Small intestine (tissue), 7 donors: ENCODE measurements around the gene TMEM131. TPM values are rescaled to one million over a fixed set of nuclear protein-coding genes. Genes with fewer than 3 reads are reported as not detected.

Experiments used
- DNase-seq, 2 donors: peaks; one replicate each; pipeline versions ENCODE4 v3.0.0 to v3.0.0-alpha.2; 2013
- FAIRE-seq: peaks from 2 replicates; lab custom pipeline; 2012; peaks lifted over from hg19 to GRCh38; lab: Jason Lieb, UNC
- H3K27ac ChIP-seq, 3 donors: one replicate each; pipeline ENCODE4 v1.5.1; 2013; ENCODE audit warnings: low read length in 2 of 3, mild to moderate bottlenecking in 2 of 3, control low read depth in 1 of 3, inconsistent platforms in 1 of 3, low read depth in 1 of 3, moderate library complexity in 1 of 3
- H3K27me3 ChIP-seq, 3 donors: one replicate each; pipeline ENCODE4 v1.6.1; 2013; ENCODE audit warnings: low read length in 3 of 3, inconsistent platforms in 1 of 3; ENCODE audit not compliant: control insufficient read depth in 3 of 3, insufficient read depth in 3 of 3
- H3K36me3 ChIP-seq, 3 donors: one replicate each; pipeline ENCODE4 v1.6.1; 2013; ENCODE audit warnings: low read length in 3 of 3, inconsistent platforms in 1 of 3, low read depth in 1 of 3, mild to moderate bottlenecking in 1 of 3, moderate library complexity in 1 of 3; ENCODE audit not compliant: control insufficient read depth in 3 of 3, insufficient read depth in 2 of 3
- H3K4me1 ChIP-seq, 3 donors: one replicate each; pipeline ENCODE4 v1.6.1; 2013; ENCODE audit warnings: low read length in 2 of 3, inconsistent platforms in 1 of 3, low read depth in 1 of 3, mild to moderate bottlenecking in 1 of 3, moderate library complexity in 1 of 3; ENCODE audit not compliant: control insufficient read depth in 3 of 3, insufficient read depth in 2 of 3
- H3K4me3 ChIP-seq, 3 donors: one replicate each; pipeline ENCODE4 v1.5.1; 2013; ENCODE audit warnings: low read length in 3 of 3, control low read depth in 1 of 3, inconsistent platforms in 1 of 3, low read depth in 1 of 3, mild to moderate bottlenecking in 1 of 3, moderate library complexity in 1 of 3
- H3K9me3 ChIP-seq, 2 donors: one replicate each; pipeline ENCODE4 v1.6.1; 2013; ENCODE audit warnings: low read depth in 1 of 2, low read length in 1 of 2; ENCODE audit not compliant: control insufficient read depth in 2 of 2, insufficient read depth in 1 of 2
- WGBS, 3 donors: extraction: QIAGEN DNeasy Blood & Tissue Kit; methylation state at CpG; one replicate each; pipeline ENCODE4 v1.1.7; 2013; 5-methylcytosine and 5-hydroxymethylcytosine counted together
- polyA plus RNA-seq, 4 donors: library from polyadenylated mRNA; stranded (reverse) in 3 of 4; unstranded in 1 of 4; fragments of 200-250 nt in 3 of 4; fragments of 120-200 nt in 1 of 4; gene quantifications; one replicate each; pipeline versions ENCODE4 v1.2.1 to v1.2.3, GENCODE V29; 2013
- donor health status: healthy with polysubstance abuse.
- donor health status: control.
- donor health status: control.
- donor health status: Bipolar disorder and iron deficiency.
- donor health status: healthy.

The TMEM131 gene
- polyA plus RNA-seq, 4 donors = 6.5 to 47.7 (median 13.8) TPM

DNA sequence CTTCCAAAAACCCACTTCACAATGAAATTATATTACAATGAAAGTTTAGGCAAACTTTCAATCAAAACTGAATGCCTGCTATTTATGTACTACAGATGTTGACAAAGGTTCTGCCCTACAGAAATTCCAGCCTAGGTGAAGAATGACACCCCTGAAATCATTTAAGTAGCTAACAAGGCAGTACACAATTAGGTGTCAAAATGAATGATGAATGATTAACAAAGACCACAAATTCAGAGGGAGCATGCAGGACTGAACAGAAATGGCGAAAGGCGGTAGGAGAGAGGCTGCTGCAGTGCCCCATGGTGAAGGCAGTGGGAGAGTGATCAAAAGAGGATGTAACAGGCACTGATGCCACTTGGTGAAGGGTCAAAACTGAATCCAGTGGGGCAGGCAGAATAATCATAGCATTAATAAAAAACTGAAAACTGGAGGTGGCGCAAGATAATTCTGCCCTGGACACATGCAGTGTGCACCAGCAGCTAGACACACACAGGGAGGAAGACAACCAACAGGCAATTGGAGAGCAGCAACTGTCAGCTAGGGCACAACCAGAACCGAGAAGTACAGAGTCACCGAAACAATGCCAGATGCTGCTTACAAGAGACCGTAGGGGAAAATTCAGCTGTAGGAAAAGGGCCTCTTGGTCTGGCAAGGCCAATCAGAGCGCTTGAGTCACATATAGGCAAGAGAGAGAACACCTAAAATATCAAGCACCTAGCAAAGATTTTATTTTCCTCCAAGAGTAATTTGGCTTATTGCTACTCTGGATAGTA lies 4.5 kb downstream of the TMEM131 start:
- H3K36me3 ChIP-seq = no peaks in the 10 kb centered on the region
- H3K27me3 ChIP-seq = no peaks in the 10 kb centered on the region
- no peak for DNase-seq
- H3K27ac ChIP-seq = no peak overlapping the region
- no peak for FAIRE-seq
- no peak overlapping the region for H3K4me3 ChIP-seq
- H3K9me3 ChIP-seq = peaks cover 0 to 2% of the 10 kb centered on the region in 2 donors
- WGBS, 3 donors = 90 to 94% (median 93%) methylated on average over 7 of the region's 7 CpGs
- H3K4me1 ChIP-seq = peaks cover 2 to 15% (median 6%) of the 10 kb centered on the region in 3 donors

DNA sequence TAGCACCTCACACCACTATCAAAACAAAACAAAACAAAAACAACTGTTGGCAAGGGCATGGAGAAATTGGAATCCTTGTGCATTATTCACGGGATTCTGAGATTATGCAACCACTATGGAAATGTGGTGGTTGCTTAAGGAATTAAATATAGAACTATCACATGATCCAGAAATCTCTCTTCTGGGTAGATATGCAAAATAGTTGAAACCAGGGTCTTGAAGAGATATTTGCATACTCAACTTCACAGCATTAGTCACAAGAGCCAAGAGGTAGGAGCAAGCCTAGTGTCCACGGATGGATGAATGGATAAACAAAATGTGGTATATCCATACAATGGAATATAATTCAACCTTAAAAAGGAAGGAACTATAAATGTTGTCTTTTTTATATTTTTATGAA lies 7.0 kb downstream of the TMEM131 start:
- FAIRE-seq = peak; percentile 86
- H3K36me3 ChIP-seq = no peaks in the 10 kb centered on the region
- WGBS, 3 donors = 84 to 92% (median 89%) methylated on average over 2 of the region's 2 CpGs
- peaks cover 0 to 2% of the 10 kb centered on the region in 2 donors for H3K9me3 ChIP-seq
- H3K27me3 ChIP-seq = no peaks in the 10 kb centered on the region
- DNase-seq = no peak
- H3K27ac ChIP-seq = no peak overlapping the region
- H3K4me3 ChIP-seq = no peak overlapping the region
- peaks cover 6 to 15% (median 9%) of the 10 kb centered on the region in 3 donors for H3K4me1 ChIP-seq

DNA sequence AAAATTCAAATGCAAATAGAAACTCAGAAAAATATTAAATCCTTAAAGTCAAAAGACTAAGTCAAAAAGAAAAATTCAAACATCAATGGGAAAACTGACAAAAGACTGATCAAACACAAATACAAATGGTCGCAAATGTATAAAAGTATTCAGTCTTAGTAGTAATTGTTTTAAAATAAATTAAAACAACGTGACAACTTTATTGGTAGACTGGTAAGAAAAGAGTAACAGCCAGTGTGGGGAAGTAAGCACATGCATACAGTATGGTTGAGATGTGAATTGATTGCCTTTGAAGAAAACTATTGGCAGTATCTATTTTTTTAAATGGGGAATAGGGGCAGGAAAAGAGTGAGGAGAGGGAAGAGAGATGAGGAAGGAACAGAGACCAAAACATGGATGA lies 9.8 kb downstream of the TMEM131 start:
- DNase-seq (no peak), FAIRE-seq (no peak)
- H3K27ac ChIP-seq = no peak overlapping the region
- H3K4me3 ChIP-seq = no peak overlapping the region
- H3K4me1 ChIP-seq = peaks cover 2 to 14% (median 6%) of the 10 kb centered on the region in 3 donors
- H3K9me3 ChIP-seq = peaks cover 0 to 2% of the 10 kb centered on the region in 2 donors
- H3K36me3 ChIP-seq = no peaks in the 10 kb centered on the region
- WGBS, 3 donors = 92 to 96% (median 95%) methylated on average over 2 of the region's 2 CpGs
- H3K27me3 ChIP-seq = no peaks in the 10 kb centered on the region

DNA sequence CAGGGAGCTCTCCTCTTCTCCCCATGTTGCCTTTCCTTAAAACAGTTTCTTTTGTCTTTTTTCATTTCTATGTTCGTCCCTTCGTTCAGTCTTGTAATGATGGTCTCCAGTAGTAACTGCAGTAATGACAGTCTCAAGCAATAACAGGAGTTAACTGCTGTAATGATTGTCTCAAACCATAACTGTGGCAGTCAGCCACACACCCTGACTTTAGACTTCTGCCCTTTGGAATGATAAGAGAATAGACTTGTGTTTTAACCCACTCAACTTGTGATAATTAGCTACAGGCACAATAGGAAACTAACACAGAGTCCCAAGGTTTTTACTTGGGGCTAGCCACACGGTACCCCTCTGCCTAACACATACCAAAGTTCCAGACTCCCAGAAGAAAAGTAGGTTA lies 12.1 kb downstream of the TMEM131 start:
- 18 to 59% (median 31%) methylated on average over 3 of the region's 3 CpGs for WGBS, 3 donors
- Histone ChIP-seq H3K9me3 (peaks cover 0 to 12% of the 10 kb centered on the region in 2 donors), H3K27me3 (no peaks in the 10 kb centered on the region), H3K4me1 (peaks cover 4 to 12% (median 6%) of the 10 kb centered on the region in 3 donors), H3K4me3 (peak overlapping the region in 2 of 3 donors; percentile 10 to 27), H3K36me3 (peaks cover 0 to 3% (median 0%) of the 10 kb centered on the region in 3 donors), H3K27ac (peak overlapping the region in 2 of 3 donors; percentile 5 to 72)
- DNase-seq (peak; percentile 86 to 95), FAIRE-seq (no peak)

DNA sequence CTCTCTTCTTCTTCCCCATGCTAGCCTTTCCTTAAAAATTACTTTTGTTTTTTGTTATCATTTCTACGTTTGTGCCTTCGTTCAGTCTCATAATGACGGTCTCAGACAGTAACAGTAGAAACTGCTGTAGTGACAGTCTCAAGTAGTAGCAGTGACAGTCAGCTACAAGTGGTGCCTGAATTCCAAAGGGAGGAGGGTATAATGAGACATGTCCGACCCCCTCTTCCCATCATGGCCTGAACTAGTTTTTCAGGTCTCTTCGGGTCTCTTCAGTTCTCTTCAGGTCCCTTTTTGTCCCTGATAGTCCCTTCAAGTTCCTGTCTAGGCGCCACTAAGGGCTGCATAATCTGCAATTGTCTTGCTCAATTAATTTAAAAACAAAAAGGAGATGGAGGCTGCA lies 12.6 kb downstream of the TMEM131 start:
- FAIRE-seq (no peak), DNase-seq (no peak)
- WGBS, 3 donors = 32 to 68% (median 57%) methylated on average over 6 of the region's 6 CpGs
- H3K9me3 ChIP-seq = peaks cover 0 to 18% of the 10 kb centered on the region in 2 donors
- H3K36me3 ChIP-seq = peaks cover 0 to 3% (median 0%) of the 10 kb centered on the region in 3 donors
- peaks cover 4 to 12% (median 6%) of the 10 kb centered on the region in 3 donors for H3K4me1 ChIP-seq
- peak overlapping the region in 2 of 3 donors; percentile 10 to 27 for H3K4me3 ChIP-seq
- H3K27ac ChIP-seq = peak overlapping the region in 2 of 3 donors; percentile 24 to 72
- H3K27me3 ChIP-seq = no peaks in the 10 kb centered on the region

DNA sequence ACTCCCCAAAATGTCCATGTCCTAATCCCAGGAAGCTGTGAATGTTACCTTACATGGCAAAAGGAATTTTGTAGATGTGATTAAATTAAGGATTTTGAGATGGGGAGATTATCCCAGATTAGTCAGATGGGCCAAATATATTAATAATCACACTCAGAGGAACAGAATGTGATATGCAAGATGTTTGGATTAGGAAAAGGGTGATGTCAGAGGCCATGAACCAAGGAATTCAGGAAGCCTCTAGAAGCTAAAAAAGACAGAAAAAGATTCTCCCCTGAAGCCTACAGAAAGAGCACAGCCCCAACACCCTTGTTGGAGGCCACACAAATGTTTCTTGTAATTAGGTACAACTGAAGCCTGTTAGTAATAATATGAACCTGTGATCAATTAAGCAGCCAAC lies 13.1 kb downstream of the TMEM131 start:
- Histone ChIP-seq H3K9me3 (peaks cover 0 to 19% of the 10 kb centered on the region in 2 donors), H3K27ac (peak overlapping the region in 1 of 3 donors; percentile 72), H3K36me3 (peaks cover 0 to 3% (median 0%) of the 10 kb centered on the region in 3 donors), H3K27me3 (no peaks in the 10 kb centered on the region), H3K4me1 (peaks cover 4 to 12% (median 6%) of the 10 kb centered on the region in 3 donors), H3K4me3 (no peak overlapping the region)
- FAIRE-seq = no peak
- DNase-seq = no peak

DNA sequence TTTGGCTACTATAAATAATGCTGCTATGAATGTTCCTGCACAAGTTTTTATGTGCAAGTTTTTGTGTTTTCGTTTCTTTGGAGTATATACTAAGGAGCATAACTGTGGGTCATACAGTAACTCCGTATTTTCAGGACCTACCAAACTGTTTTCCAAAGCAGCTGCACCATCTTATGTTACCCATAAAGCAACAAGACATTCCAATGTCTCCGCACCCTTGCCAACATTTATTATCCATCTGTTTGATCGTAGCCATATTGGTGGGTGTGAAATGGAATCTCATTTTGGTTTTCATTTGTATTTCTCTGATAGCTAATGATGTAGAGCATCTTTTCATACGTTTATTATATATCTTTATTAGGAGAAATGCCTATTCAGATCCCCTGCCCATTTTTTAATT lies 13.8 kb downstream of the TMEM131 start:
- peaks cover 0 to 3% (median 0%) of the 10 kb centered on the region in 3 donors for H3K36me3 ChIP-seq
- H3K4me1 ChIP-seq = peaks cover 4 to 12% (median 6%) of the 10 kb centered on the region in 3 donors
- peaks cover 0 to 19% of the 10 kb centered on the region in 2 donors for H3K9me3 ChIP-seq
- H3K27me3 ChIP-seq = no peaks in the 10 kb centered on the region
- WGBS, 3 donors = 93 to 97% (median 96%) methylated on average over 5 of the region's 5 CpGs
- FAIRE-seq = no peak
- no peak overlapping the region for H3K4me3 ChIP-seq
- H3K27ac ChIP-seq = no peak overlapping the region
- no peak for DNase-seq

DNA sequence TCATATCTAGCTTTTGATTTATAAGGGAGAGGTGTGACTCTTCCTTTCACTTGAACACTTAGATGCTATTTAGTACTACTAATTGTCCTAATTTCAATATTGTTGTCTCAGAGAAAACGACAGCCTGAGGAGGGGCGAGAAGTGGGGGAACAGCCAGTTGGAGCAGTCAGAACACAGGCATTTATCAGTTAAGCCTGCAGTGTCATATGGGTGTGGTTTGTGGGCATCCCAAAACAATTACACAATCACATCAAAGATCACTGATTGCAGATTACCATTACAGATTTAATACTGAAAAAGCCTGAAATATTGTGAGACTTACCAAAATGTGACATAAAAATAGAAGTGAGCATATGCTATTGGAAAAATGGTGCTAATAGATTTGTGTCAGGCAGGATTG lies 15.8 kb downstream of the TMEM131 start:
- peaks cover 0 to 3% (median 0%) of the 10 kb centered on the region in 3 donors for H3K36me3 ChIP-seq
- H3K27me3 ChIP-seq = no peaks in the 10 kb centered on the region
- H3K4me1 ChIP-seq = peaks cover 4 to 7% (median 6%) of the 10 kb centered on the region in 3 donors
- 67 to 86% (median 84%) methylated on average over 2 of the region's 2 CpGs for WGBS, 3 donors
- FAIRE-seq = no peak
- DNase-seq = no peak
- no peak overlapping the region for H3K27ac ChIP-seq
- no peak overlapping the region for H3K4me3 ChIP-seq
- peaks cover 0 to 19% of the 10 kb centered on the region in 2 donors for H3K9me3 ChIP-seq
